ENCODE measurements around the gene MYO3B. TPM values are rescaled to one million over a fixed set of nuclear protein-coding genes. Genes with fewer than 3 reads are reported as not detected.
"Not testable (repeated sequence)": the region's sequence is repeated elsewhere in the genome, so short reads cannot be mapped to it uniquely, and the experiment has no call there.

MYO3B gene
- total and polyA plus RNA-seq, 2 donors (not counting 1 experiment from before 2014, with no cell fraction given) = not detected

DNA sequence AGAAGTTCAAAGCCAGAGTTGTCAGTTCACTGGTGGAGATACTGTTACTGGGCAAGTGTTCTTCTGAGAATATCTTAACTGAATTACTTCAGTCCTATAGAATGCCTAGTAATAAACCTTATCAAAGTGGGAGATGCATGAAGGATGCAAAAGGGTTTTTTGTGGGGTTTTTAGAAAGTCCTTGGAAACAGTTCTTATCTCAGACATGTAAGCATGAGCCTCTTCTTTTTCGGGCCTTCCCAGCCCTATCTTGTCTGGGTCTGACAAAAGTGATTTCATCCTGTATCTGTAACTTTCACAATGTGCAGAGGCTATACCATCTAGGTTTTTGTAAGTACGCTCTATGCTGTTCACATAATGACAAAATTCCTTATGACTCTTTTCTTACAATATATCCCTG is 255.5 kb downstream of the MYO3B start:
- CTCF ChIA-PET = no interaction called here
- Histone ChIP-seq H3K36me3 (replicated peaks in 1 of 2; ENCODE audit: control extremely low read depth in 1 of 2, control insufficient read depth in 1 of 2, extremely low read depth in 1 of 2, insufficient read depth in 2 of 2, low read length in 1 of 2) (no peaks in the 10 kb centered on the region), H3K27me3 (replicated peaks in 1 of 4; ENCODE audit: control extremely low read depth in 1 of 4, control insufficient read depth in 3 of 4, insufficient read depth in 4 of 4, low read length in 3 of 4) (no peaks in the 10 kb centered on the region), H3K4me1 (ENCODE audit: control insufficient read depth in 2 of 2, insufficient read depth in 2 of 2, low read length in 2 of 2) (no peaks in the 10 kb centered on the region), H3K27ac (ENCODE audit: low read length in 2 of 2) (no peak overlapping the region), H3K4me3 (ENCODE audit: control extremely low read depth in 1 of 5, extremely low read depth in 1 of 5, insufficient read depth in 1 of 5, low read depth in 2 of 5, low read length in 4 of 5) (no peak overlapping the region), H3K79me2 (ENCODE audit: control insufficient read depth, insufficient read depth, low read length) (no peaks in the 10 kb centered on the region), H4K20me1 (ENCODE audit: control insufficient read depth, insufficient read depth, low read length, poor library complexity, severe bottlenecking) (no peaks in the 10 kb centered on the region), H3K9ac (ENCODE audit: low read length) (no peak overlapping the region), H2AFZ (ENCODE audit: insufficient read depth, low read depth, low read length, poor library complexity, severe bottlenecking) (no peak overlapping the region), H3K9me3 (ENCODE audit: control extremely low read depth in 1 of 3, control insufficient read depth in 2 of 3, insufficient read depth in 1 of 3, low read length in 2 of 3) (no peaks in the 10 kb centered on the region), H3K4me2 (replicated peaks; ENCODE audit: low read depth, low read length, poor library complexity, severe bottlenecking) (no peak overlapping the region)
- no peak for DNase-seq
- POLR2A ChIA-PET = no interaction called here
- Mint-ChIP-seq H3K4me3 (no peak overlapping the region), H3K27me3 (peaks cover 4% of the 10 kb centered on the region), H3K9me3 (ENCODE audit: insufficient read depth) (no peaks in the 10 kb centered on the region), H3K4me1 (no peaks in the 10 kb centered on the region), H3K27ac (no peak overlapping the region)
- WGBS (ENCODE audit: insufficient coverage) = no CpG with 5 or more reads among the region's 2 CpGs
- ATAC-seq (ENCODE audit: low read depth) = no peak
- no peak for TF ChIP-seq EZH2 (IDR thresholded peaks at IDR 0.05; ENCODE audit: borderline replicate concordance, insufficient read depth, low read depth, low read length, poor library complexity, severe bottlenecking)
- no peak for TF ChIP-seq CTCF (IDR thresholded peaks at IDR 0.05)
- intact Hi-C loops (cut with micrococcal nuclease) = no loop called here

DNA sequence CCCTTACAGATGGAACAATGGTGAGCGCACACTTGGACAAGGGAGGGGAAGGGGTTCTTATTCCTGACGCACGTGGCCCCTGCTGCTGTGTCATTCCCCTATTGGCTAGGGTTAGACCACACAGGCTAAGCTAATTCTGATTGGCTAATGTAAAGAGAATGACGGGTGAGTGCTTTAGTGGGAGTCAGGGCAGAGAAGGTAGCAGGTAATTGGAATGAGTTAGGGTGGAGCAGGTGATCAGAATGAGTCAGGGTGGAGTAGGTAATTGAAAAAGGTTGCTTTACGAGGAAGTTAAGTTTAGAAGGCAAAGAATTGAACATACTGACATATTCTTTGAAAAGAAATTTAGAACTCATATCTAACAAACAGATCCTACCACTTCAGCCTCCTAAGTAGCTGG is 256.4 kb downstream of the MYO3B start:
- H3K27ac Mint-ChIP-seq; intact Hi-C loops (cut with micrococcal nuclease); H4K20me1 ChIP-seq (ENCODE audit: control insufficient read depth, insufficient read depth, low read length, poor library complexity, severe bottlenecking); H3K27ac ChIP-seq (ENCODE audit: low read length in 2 of 2); H3K36me3 ChIP-seq (replicated peaks in 1 of 2; ENCODE audit: control extremely low read depth in 1 of 2, control insufficient read depth in 1 of 2, extremely low read depth in 1 of 2, insufficient read depth in 2 of 2, low read length in 1 of 2); H3K27me3 Mint-ChIP-seq; POLR2A ChIA-PET; H3K4me3 ChIP-seq (ENCODE audit: control extremely low read depth in 1 of 5, extremely low read depth in 1 of 5, insufficient read depth in 1 of 5, low read depth in 2 of 5, low read length in 4 of 5); H2AFZ ChIP-seq (ENCODE audit: insufficient read depth, low read depth, low read length, poor library complexity, severe bottlenecking); H3K27me3 ChIP-seq (replicated peaks in 1 of 4; ENCODE audit: control extremely low read depth in 1 of 4, control insufficient read depth in 3 of 4, insufficient read depth in 4 of 4, low read length in 3 of 4); H3K4me2 ChIP-seq (replicated peaks; ENCODE audit: low read depth, low read length, poor library complexity, severe bottlenecking); H3K9me3 Mint-ChIP-seq (ENCODE audit: insufficient read depth); ATAC-seq (ENCODE audit: low read depth); H3K4me1 Mint-ChIP-seq; H3K9ac ChIP-seq (ENCODE audit: low read length); H3K9me3 ChIP-seq (ENCODE audit: control extremely low read depth in 1 of 3, control insufficient read depth in 2 of 3, insufficient read depth in 1 of 3, low read length in 2 of 3); DNase-seq; H3K4me1 ChIP-seq (ENCODE audit: control insufficient read depth in 2 of 2, insufficient read depth in 2 of 2, low read length in 2 of 2); H3K4me3 Mint-ChIP-seq; H3K79me2 ChIP-seq (ENCODE audit: control insufficient read depth, insufficient read depth, low read length): not testable (repeated sequence)
- WGBS (ENCODE audit: insufficient coverage) = 84% methylated on average over 4 of the region's 5 CpGs
- CTCF ChIA-PET = interaction anchor here (1.1 kb wide), 1 partner anchor 11 kb away, joined by 3 read pairs; no protein-coding TSS in a partner anchor

Measured in B cell (primary cell).